HuH-7 (cell line): Measurements from ENCODE around the gene DCLK3.
A peak's percentile ranks its signal among the peaks of the same experiment; 100 is the strongest.

Experiments
- DNase-seq: peaks from one replicate; pipeline ENCODE4 v3.0.0; 2011; ENCODE audit warnings: low spot score

DCLK3 gene

DNA sequence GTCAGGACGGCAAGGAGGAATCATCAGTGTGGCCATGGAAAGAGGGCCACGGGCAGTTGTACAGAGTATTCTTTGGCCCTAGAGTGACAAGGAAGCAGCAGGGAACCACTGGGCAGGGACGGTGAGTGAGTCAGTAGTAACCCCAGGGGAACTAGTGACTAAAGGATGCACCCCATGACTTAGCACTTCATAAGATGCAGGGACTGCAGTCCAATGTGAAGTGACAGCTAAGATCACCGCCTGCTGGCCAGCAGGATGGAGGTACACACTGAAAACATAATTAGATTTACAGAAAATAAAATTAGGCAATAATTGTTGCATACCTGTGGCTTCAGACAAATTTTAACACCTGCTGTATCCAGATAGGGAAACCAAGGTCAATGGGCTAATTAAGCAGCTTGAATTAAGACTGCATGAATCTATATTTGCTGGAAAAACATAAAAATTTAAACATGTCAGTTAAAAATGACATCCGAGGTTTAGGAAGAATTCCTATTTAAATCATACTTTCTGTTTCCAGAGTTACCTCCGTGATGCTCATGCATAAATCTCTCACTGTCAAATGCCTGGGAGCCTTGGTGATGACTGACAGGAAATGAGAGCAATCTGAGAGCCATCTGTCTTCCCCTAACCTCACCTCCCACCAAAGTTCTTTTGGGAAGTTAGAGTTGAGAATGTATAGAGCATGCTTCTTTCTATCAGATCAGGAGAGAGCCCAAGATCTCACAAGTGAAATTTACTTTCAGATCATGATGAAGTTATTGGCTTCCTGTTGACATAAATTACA is 56.5 kb downstream of the DCLK3 start:
- DNase-seq = no peak

DNA sequence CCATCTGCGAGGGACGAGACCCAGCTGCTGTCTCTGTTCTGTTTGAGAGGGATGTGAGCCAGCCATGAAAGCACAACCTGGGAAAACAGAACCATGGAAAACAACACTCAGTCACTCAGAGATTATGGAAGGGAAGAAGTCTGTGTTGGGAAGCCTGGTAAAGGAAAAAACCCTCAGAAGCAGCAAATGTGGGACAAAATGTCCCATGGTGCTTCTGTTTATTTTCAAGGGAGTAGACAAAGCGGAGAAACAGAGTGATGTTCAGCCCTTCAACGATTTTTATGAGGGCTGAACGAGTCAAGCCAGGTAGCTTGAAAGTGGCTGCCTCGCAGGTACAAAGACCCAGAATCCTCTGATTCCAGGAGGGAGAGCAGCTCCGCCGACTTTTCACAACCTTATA is 59.3 kb downstream of the DCLK3 start:
- no peak for DNase-seq

DNA sequence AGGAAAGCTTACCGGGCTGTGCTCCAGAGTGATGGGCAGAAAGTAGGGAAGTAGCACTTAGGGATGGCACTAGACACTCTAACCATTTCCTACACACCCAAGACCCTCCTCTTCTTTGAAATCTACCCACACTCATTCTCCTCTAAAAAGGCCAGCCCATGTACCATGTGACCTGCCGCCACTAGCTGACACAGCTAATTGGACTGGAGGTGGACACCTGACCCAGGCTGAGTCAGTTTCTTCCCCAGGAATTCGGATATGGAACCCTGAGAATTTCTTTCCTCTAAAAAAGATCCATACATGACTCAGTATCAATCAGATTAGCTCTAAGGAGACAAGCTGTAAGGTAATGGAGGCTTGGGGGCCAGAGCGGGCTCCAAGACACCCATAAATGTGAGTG is 60.1 kb downstream of the DCLK3 start:
- no peak for DNase-seq

DNA sequence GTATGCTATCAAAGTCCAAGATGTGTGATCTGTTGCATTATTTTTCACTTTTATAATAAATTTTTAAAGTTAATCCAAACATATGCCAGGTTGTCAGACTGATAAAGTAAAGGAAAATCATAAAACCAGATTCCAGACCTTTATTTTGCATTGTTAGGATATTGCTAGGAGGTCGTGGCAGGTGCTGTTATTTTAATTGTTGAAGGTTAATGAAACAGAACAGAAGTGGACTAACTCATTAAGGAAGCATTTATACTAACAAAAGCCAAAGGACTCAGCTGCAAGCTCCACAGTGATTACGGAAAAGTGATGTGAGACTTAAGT is 63.1 kb downstream of the DCLK3 start:
- no peak for DNase-seq

DNA sequence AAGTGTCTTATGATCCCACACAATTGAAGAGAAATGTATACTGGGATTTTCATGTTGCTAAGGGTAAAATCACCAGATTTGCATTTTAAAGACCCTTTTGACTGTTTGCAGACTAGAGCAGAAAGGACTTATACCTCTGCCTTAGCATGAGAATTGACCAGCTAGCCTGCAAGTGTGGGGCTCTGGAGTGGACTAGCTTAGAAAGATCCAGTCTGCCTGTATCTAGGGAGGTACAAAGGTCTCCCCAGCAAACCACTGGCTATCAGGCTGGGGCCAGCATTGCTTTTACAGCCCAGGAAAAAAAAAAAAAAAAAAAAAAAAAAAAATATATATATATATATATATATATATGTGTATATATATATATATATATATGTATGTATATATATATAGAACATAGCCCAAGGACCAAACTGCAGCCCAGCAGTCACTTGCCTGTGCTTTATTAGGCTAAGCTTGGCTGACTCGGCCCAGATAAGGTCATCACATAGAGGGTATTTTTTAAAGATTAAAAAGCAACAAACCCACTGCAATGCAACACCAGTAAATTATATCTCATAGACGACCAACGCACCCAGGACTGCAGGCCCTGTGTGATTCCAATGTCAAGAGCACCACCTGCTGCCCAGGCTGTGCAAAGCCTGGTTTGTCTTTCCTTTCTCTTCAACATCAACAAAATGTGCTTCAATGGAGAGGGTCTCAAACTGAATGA is 63.7 kb downstream of the DCLK3 start:
- peak; percentile 49 for DNase-seq

DNA sequence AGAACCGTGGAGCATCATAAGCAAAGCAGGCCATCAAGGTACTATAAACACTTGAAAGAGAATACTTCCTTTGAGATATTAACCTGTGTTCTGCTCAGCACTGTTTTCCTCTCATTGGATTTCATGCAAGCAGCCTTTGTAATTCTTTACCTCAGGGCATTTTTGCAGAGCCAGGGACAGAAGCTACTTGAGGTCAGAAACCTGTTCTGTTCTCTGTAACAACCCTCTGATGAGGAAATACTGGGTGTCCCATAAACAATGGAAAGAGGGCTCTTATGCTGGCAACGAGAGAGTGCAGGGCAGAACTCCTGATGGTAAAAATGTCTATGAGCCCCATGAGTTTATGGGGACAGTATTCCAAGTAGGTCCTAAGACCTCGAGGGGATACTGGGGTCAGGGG is 66.0 kb downstream of the DCLK3 start:
- no peak for DNase-seq

DNA sequence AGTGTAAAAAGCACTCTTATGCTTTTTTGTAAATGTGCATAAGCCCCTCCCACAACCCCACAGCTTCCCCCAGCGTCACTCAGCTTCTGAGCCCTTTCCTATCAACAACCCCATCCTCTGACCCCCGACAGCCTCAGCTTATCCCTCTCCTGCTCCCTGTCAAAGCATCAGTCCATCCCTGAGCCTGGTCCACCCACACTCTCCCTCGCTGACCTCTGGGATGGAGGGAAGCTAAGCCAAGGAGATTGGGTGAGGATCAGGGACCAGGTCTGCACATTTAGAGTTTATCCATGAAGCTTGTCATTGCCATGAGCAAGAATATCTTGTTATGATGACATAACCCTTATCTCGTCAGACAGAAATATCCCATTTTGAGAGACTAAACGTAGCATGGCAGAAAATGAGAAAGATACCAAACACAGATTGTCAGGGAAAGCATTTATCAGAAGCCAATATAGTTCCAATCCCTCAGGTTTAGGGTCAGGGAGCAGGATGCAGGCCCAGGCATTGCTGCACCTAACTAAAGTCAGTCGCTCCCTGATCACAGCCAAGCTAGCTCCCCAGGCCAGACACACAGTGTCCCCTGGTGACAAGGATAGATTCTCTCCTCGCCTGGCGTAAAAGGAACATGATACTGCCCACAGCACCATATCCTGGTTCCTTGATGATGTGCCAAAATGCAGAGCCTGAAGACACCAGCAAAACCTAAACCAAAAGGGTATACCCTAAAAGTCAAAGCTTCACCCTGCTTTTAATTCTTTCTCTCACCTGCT is 66.9 kb downstream of the DCLK3 start:
- DNase-seq = no peak

DNA sequence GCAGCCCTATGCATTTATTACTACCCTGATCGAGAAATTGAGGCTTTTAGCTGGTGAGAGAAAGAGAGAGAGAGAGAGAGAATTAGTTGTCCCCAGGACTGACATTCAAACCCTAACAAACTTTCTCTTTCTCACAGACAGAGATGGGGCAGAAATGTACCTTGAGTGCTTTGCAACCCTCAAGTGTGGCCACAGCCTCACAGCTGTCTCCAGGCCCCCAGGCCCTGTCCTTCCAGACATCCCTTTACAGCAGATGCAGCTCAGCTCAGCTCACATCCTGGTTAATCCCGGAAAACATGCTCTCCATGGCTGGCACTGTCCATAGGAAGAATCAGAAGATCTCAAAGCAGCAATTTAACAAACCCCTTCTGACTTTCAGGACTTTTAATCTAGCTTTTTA is 67.6 kb downstream of the DCLK3 start:
- no peak for DNase-seq

DNA sequence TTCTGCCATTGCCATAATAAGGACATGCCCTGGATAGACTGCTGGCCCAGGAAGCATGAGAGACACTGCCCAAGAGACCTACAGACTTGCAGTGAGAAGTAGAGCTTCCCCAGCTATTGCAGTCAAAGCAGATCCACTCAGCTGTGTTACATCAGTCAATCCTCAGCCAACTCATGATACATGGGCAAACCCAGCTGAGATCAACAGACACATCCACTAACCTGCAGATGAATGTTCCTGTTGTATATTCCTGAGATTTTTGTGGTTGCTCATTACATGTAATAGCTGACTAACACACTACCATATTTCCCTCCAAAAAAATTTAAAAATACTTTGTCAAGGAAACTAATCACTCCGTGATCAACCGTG is 68.6 kb downstream of the DCLK3 start:
- DNase-seq = no peak

DNA sequence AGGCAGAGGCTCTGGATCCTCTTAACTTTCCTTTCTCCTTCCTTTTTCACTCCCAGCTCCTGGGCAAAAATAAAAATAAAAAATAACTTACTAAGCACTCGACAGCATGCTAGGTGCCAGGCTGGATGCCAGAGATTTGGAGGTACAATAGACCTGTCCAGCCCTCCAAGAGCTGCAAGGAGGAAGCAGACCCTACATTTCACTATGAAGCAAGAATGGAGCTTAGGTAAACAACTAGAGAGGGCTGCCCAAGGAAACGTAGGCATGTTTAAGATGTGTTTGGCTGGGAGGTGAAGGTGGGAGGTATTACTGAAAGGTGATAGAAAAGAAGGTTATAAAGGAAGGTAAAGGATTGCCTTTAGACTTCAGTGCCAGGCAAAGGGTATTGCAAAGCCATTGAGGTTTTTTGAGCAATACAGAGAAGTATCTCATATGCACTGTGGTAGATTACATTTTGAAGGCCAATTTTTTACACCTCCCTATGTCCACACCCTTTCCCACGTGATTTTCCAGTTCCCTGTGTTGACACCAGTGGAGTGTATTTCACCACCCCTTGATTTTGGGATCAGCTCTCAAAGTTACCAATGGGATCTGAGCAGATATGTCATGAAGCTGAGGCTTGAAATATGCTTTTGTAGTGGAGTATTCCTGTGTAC is 69.1 kb downstream of the DCLK3 start:
- DNase-seq = no peak

DNA sequence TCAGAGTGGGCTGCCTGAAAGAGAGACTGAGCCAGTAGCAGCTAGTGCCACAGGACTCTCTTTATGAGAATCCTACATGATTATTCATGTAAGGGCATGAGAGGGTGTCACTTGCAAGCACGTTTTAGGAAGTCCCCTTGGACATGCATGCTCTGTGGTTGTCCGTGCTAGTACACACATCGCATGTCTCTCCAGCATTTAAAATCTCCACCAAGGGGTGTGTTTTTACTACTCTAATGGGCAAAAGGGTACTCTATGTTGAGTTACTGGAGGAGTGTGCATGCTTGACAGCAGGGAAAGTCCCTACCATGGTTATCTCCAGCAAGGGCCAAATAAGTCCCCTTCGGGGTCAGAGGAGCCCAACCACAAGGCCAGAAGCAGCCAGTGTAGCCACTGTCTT is 70.7 kb downstream of the DCLK3 start:
- DNase-seq = no peak

DNA sequence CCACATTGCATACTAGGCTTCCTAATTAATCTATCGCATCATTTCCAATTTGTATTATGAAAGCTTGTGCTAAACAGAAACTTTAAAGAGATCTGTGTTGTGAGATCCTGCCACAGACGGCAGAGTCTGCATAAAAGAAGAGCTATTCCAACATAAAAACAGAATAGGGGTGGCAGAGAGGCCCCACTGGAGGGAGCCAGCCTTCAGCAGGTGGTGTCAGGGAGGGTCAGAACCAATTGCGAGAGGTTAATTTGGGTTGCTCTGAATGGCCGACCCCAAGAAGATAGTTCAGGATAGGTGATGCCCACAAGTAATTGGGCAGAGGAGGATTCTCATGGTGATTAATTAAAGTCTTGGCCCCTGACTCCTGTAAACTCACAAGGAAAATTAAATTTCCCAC is 74.8 kb downstream of the DCLK3 start:
- DNase-seq = no peak

DNA sequence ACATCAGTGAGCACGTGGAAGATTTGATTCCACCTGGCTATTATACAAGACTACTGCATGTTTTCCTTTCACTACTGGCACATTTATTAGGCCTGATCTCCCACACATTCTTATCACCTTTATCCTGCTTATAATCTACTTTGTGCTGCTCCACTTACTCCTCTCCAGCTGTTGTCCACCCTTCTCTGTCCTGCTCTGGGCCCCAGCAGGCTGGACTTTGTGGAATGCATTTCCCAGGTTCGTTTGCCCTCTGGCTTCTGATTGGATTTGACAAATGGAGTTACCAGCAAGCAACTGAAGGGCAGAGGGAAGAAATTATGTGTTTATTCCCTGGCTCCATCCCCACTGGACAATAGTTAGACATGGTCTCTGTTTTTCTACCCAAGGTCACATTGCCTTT is 75.5 kb downstream of the DCLK3 start:
- no peak for DNase-seq

DNA sequence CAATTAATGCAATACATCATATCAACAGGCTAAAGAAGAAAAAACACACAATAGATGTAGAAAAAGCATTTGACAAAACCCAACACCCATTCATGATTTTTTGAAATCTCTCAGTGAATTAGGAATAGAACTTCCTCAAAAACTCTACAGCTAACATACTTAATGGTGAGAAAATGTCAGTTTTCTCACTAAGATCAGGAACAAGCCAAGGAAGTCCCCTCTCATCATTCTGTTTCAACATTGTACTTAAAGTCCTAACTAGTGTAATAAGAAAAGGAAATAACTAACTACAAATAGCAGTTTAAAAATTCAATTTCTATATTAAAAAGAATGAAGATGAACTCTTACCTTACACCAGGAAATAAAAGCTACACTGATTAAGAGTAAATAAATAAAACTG is 77.8 kb downstream of the DCLK3 start:
- no peak for DNase-seq

DNA sequence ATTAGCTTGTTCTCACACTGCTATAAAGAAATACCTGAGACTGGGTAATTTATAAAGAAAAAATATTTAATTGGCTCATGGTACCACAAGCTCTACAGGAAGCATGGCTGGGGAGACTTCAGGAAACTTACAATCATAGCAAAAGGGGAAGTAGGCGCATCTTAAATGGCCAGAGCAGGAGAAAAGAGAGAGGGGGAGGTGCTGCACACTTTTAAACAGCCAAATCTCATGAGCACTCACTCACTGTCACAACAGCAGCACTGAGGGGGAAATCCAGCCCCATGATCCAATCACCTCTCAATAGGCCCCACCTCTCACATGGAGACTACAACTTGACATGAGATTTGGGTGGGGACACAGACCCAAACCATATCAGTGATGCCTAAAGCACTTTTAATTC is 82.5 kb downstream of the DCLK3 start:
- DNase-seq = no peak

DNA sequence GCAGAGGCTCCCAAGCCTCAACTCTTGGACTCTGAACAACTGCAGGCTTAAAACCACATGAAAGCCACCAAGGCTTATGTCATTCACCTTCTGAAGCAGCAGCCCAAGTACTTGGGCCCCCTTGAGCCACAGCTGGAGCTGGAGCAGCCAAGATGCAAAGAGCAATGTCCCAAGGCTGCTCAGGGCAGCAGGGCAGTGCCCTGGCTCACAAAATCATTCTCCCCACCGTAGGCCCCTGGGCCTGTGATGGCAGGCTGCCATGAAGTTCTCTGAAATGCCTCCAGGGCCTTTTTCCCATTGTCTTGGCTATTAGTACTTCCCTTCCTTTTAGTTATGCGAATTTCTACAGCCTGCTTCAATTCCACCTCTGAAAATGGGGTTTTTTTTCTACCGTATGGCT is 83.4 kb downstream of the DCLK3 start:
- DNase-seq = no peak

DNA sequence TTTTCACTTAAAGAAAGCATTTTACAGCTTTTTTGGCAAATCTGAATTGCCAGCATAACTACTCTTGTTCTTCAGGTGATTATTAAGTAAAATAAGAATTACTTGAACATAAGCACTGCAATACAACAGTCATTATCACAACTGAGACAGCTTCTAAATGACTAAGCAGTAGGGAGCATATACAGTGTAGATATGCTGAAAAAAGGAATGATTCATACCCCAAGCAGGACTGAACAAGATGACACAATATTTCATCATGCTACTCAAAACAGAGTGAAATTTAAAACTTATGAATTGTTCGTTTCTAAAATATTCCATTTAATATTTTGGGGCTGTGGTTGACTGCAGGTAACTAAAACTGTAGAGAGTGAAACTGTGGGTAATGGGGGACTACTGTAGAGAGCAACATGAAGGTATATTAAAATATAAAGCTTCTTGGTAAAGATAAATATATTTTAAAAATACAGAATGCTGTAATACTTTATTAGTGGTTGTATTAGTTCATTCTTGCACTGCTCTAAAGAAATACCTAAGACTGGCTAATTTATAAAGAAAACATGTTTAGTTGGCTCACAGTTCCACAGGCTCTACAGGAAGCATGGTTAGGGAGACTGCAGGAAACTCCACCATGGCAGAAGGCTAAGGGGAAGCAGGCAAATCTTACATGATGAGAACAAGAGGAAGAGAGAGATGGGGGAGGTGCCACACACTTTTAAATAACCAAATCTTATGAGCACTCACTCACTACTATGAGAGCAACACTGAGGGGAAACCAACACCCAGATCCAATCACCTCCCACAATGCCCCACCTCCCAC is 84.8 kb downstream of the DCLK3 start:
- DNase-seq = no peak

DNA sequence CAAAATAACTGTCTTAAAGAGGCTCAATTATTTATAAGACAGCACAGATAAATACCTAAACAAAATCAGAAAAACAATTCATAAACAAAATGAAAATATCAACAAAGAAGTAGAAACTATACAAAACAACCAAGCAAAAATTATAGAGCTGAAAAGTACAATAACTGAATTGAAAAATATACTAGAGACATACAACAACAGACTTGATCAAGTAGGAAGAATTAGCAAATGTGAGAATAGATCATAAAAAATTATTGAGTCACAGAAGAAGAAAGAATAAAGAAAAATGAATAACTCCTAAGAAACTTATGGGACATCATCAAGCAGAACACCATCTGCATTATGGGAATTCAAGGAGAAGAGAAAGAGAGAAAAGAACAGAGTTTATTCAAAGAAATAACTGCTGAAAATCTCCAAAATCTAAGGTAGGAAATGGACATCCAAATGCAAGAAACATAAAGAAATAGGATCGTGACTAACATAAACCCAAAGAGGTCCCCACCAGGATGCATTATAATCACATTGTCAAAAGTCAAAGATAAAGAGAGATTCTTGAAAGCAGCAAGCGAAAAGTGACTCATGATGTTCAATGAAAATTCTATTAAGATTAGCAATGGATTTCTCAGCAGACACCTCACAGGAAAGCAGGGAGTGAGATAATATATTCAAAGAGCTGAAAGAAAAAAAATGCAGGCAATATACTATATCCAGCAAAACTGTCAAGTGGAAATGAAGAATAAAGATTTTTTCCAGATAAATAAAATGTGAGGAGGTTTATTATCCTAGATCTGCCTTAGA is 85.9 kb downstream of the DCLK3 start:
- DNase-seq = no peak

DNA sequence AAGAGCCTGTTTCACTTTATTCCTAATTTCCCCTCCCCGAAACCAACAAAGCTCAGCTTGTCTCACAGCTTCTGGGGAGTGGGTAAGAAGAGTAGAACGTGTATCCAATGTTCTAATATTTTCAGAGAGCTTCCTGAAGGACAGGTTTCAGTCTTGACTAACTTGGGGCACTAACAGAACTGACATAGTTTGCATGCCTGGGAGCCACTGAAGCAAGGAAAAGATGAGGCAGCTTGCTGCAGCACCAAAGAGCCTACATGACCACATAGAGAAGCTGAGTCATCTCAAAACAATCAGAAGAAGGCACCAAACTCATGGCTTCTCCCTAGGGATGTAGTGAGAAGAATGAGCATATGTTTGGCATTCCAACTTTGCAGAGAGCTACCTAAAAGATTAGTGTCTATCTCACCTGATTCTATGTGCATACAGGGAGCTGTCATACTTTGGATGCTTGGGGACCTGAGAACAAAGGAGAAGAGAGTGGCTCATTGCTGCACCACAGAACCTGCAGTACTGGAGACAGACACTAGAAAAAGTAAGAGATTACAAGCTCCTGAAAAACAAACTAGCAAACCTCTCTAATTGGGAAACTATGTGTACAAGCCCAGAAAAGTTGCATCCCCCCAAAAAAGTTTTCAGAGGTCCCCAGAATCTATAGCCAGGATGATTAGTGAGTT is 86.9 kb downstream of the DCLK3 start:
- DNase-seq = no peak

DNA sequence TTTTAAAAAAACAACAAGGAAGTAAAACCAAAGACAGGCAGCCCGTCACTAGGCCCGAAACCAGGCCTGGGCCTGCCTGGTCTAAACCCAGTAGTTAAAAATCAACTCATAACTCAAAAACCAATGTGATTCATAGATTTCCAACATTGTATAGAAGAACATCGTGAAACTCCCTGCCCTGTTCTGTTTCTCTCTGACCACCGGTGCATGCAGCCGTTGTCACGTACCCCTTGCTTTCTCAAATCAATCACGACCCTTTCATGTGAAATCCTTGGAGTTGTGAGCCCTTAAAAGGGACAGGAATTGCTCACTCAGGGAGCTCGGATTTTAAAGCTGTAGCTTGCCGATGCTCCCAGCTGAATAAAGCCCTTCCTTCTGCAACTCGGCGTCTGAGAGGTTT is 89.5 kb downstream of the DCLK3 start:
- no peak for DNase-seq

DNA sequence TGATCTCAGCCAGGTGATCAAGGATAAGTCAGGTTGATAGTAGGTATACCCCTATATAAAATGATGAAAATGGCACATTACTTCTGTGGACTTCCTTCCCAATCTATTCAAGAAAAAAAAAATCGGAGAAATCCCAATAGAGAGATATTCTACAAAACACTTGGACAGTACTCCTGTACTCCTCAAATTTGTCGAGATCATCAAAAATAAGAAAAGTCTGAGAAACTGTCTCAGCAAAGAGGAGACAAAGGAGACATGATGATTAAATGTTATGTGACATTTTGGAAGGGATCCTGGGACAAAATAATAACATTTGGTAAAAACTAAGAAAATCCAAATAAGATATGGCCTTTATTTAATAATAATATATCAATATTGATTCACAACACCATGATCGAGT is 94.6 kb downstream of the DCLK3 start:
- DNase-seq = no peak
